ENCODE data around the gene AFG3L2.

- TF ChIP-seq CTCF (conservative IDR thresholded peaks at IDR 0.05 in 1 of 2, IDR thresholded peaks at IDR 0.05 in 1 of 2; ENCODE audit: extremely low read depth in 1 of 2, insufficient read depth in 1 of 2, low read depth in 1 of 2, low read length in 2 of 2) = no peak
- TF ChIP-seq EZH2 (IDR thresholded peaks at IDR 0.05; ENCODE audit: borderline replicate concordance, low read length) = no peak
These were observed 833 bp downstream of the AFG3L2 start for GRCh38 chr18:12376034-12376753.

Data from mammary epithelial cell (primary cell).